Mammary epithelial cell (primary cell): ENCODE results near the gene KCNQ1.

Experiments used
- EZH2 ChIP-seq: IDR thresholded peaks from 2 replicates; pipeline ENCODE4 v1.6.1; 2012; ENCODE audit warnings: low read length, inconsistent platforms, borderline replicate concordance
- TF ChIP-seq, protein P1 (sequence below), 2 donors: IDR thresholded peaks in 1 of 2; conservative IDR thresholded peaks in 1 of 2; 2 replicates each; pipeline ENCODE4 v1.5.1; 2011 to 2012; ENCODE audit warnings: inconsistent platforms in 2 of 2, low read length in 2 of 2, mild to moderate bottlenecking in 2 of 2, control low read depth in 1 of 2, low read depth in 1 of 2; ENCODE audit not compliant: insufficient read depth in 1 of 2; ENCODE audit errors: extremely low read depth in 1 of 2

GRCh38 chr11:2477254-2477653 is 32.4 kb downstream of the KCNQ1 start:
- TF ChIP-seq, protein P1, sequence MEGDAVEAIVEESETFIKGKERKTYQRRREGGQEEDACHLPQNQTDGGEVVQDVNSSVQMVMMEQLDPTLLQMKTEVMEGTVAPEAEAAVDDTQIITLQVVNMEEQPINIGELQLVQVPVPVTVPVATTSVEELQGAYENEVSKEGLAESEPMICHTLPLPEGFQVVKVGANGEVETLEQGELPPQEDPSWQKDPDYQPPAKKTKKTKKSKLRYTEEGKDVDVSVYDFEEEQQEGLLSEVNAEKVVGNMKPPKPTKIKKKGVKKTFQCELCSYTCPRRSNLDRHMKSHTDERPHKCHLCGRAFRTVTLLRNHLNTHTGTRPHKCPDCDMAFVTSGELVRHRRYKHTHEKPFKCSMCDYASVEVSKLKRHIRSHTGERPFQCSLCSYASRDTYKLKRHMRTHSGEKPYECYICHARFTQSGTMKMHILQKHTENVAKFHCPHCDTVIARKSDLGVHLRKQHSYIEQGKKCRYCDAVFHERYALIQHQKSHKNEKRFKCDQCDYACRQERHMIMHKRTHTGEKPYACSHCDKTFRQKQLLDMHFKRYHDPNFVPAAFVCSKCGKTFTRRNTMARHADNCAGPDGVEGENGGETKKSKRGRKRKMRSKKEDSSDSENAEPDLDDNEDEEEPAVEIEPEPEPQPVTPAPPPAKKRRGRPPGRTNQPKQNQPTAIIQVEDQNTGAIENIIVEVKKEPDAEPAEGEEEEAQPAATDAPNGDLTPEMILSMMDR (conservative IDR thresholded peaks at IDR 0.05 in 1 of 2, IDR thresholded peaks at IDR 0.05 in 1 of 2; ENCODE audit: extremely low read depth in 1 of 2, insufficient read depth in 1 of 2, low read depth in 1 of 2, low read length in 2 of 2): no peak
- TF ChIP-seq EZH2: no peak
